ENCODE data around the gene MRPS18A. TPM values are rescaled to one million over a fixed set of nuclear protein-coding genes. Genes with fewer than 3 reads are reported as not detected.

The MRPS18A gene
- total and polyA plus RNA-seq, 2 of the 8 experiments (the other 6 are each of a cell fraction or from before 2014, with no cell fraction given) = 48.3 to 121 TPM

- no peaks in the 10 kb centered on the region for H4K20me1 ChIP-seq (replicated peaks in 1 of 2; ENCODE audit: control insufficient read depth in 1 of 2, insufficient read depth in 2 of 2, low read length in 2 of 2)
- H4K91ac ChIP-seq (replicated peaks; ENCODE audit: insufficient read length, low read length) = peak overlapping the region; percentile 94
- H3K9ac ChIP-seq (replicated peaks in 1 of 4; ENCODE audit: extremely low read depth in 1 of 4, low read depth in 3 of 4, low read length in 3 of 4) = peak overlapping the region in 3 of 4 experiments; percentile 12 to 34 (median 25); a peak in 4 of 7 replicates
- 0 out of 2 replicates have a peak overlapping the region, but pooled peaks have one; percentile 15 for H4K8ac ChIP-seq (ENCODE audit: extremely low read depth, insufficient read depth, low read length)
- peak overlapping the region; percentile 68 for H2BK20ac ChIP-seq (ENCODE audit: low read length)
- H3K23ac ChIP-seq (ENCODE audit: insufficient read length) = no peak overlapping the region
- H3K4me2 ChIP-seq (ENCODE audit: insufficient read depth in 1 of 2, low read depth in 2 of 2, low read length in 2 of 2) = peak overlapping the region; percentile 59 to 90
- H2BK120ac ChIP-seq (replicated peaks; ENCODE audit: low read depth, low read length) = peak overlapping the region; percentile 62
- peak overlapping the region; percentile 42; the same call in 1 of the 2 replicates for H2AK5ac ChIP-seq (ENCODE audit: low read depth, low read length)
- H3K23me2 ChIP-seq (ENCODE audit: low read depth, low read length) = peaks cover 7% of the 10 kb centered on the region; the same call in 1 of the 2 replicates
- H3K27me3 ChIP-seq (replicated peaks in 1 of 4; ENCODE audit: control insufficient read depth in 3 of 4, extremely low read depth in 1 of 4, insufficient read depth in 3 of 4, low read length in 3 of 4) = no peaks in the 10 kb centered on the region
- no peaks in the 10 kb centered on the region for H3K9me3 ChIP-seq (ENCODE audit: insufficient read depth in 2 of 2, low read depth in 1 of 2, low read length in 1 of 2)
- DNase-seq (ENCODE audit: low read depth in 1 of 2, low spot score in 2 of 2) = peak; percentile 90 to 91
- POLR2A ChIA-PET (ENCODE audit: partially characterized antibody) = interaction anchor here (0.6 to 3.0 kb wide), 15 partner anchors 8 to 554 kb away, joined by 3 to 17 read pairs (median 3); partner anchors contain the start of genes GTPBP2, HSP90AB1, MAD2L1BP and SLC35B2
- peak overlapping the region; percentile 2; the same call in 1 of the 2 replicates for H2AFZ ChIP-seq (ENCODE audit: low read length)
- peak overlapping the region; percentile 74 for H4K5ac ChIP-seq (ENCODE audit: insufficient read length, low read depth, low read length)
- H3K4me3 ChIP-seq (ENCODE audit: extremely low read depth in 1 of 4, insufficient read depth in 2 of 4, low read depth in 3 of 4, low read length in 4 of 4) = peak overlapping the region in 3 of 4 experiments; percentile 7 to 48 (median 18); a peak in 4 of 8 replicates
- peaks cover 24 to 38% (median 27%) of the 10 kb centered on the region in 4 experiments for H3K4me1 ChIP-seq (replicated peaks in 1 of 4; ENCODE audit: control insufficient read depth in 3 of 4, insufficient read depth in 4 of 4, low read length in 3 of 4)
- peak; percentile 57 for FAIRE-seq
- peak overlapping the region; percentile 100 for H2BK12ac ChIP-seq (ENCODE audit: low read depth, low read length)
- 24% methylated on average over 14 of the region's 15 CpGs; no CpG with 5 or more reads in 1 of the 2 experiments for WGBS, 2 experiments (ENCODE audit: extremely low coverage in 1 of 2, insufficient coverage in 1 of 2, insufficient read length in 1 of 2, insufficient replicate concordance in 2 of 2, low coverage in 1 of 2, low lambda C conversion rate in 2 of 2, missing lambda C conversion rate in 1 of 2)
- H3K56ac ChIP-seq (replicated peaks; ENCODE audit: insufficient read length, low read depth, low read length) = peak overlapping the region; percentile 33
- no peaks in the 10 kb centered on the region for H3K36me3 ChIP-seq (ENCODE audit: control insufficient read depth in 2 of 4, insufficient read depth in 4 of 4, low read length in 3 of 4)
- CTCF ChIA-PET (ENCODE audit: partially characterized antibody) = interaction anchor here (0.6 to 2.3 kb wide), 7 partner anchors 22 to 105 kb away, joined by 3 to 7 read pairs (median 5); no protein-coding TSS in a partner anchor
- no peaks in the 10 kb centered on the region for H3K79me1 ChIP-seq (ENCODE audit: low read depth, low read length)
- H3K14ac ChIP-seq (ENCODE audit: insufficient read length) = no peak overlapping the region
- peak overlapping the region; percentile 73; the same call in 1 of the 2 replicates for H3K18ac ChIP-seq (ENCODE audit: extremely low read depth, low read length)
- peak overlapping the region; percentile 89 for H2BK5ac ChIP-seq (ENCODE audit: low read depth, low read length)
- no peak overlapping the region for H3K4ac ChIP-seq (replicated peaks; ENCODE audit: insufficient read length, low read depth, low read length)
- no peaks in the 10 kb centered on the region for H3K79me2 ChIP-seq (ENCODE audit: control insufficient read depth in 1 of 2, insufficient read depth in 2 of 2, low read length in 2 of 2)
- peak overlapping the region; percentile 77; the same call in 1 of the 2 replicates for H2BK15ac ChIP-seq (ENCODE audit: low read length)
- peak overlapping the region; percentile 79 for H3K27ac ChIP-seq (ENCODE audit: low read depth, low read length)
- TF ChIP-seq ASH2L (IDR thresholded peaks at IDR 0.05; ENCODE audit: low read length) = peak; percentile 79
- TF ChIP-seq EP300 (IDR thresholded peaks at IDR 0.05; ENCODE audit: borderline replicate concordance in 1 of 2, low read depth in 2 of 2, low read length in 2 of 2) = peak in 1 of 2 experiments; percentile 84; a peak in 1 of 3 replicates
- TF ChIP-seq TAF1 (IDR thresholded peaks at IDR 0.05; ENCODE audit: low read depth, low read length) = peak; percentile 85
- no peak for TF ChIP-seq RXRA (IDR thresholded peaks at IDR 0.05; ENCODE audit: insufficient read depth, low read depth, low read length)
- no peak for TF ChIP-seq GTF2F1 (IDR thresholded peaks at IDR 0.05; ENCODE audit: borderline replicate concordance, low read depth, low read length)
- no peak for TF ChIP-seq MAFK (IDR thresholded peaks at IDR 0.05; ENCODE audit: low read depth, low read length)
- no peak for TF ChIP-seq CBX8 (IDR thresholded peaks at IDR 0.05; ENCODE audit: borderline replicate concordance, low read depth, low read length)
- TF ChIP-seq RAD21 (IDR thresholded peaks at IDR 0.05 in 1 of 2, conservative IDR thresholded peaks at IDR 0.05 in 1 of 2; ENCODE audit: low read depth in 2 of 2, low read length in 2 of 2) = peak in 1 of 2 experiments; percentile 14; a peak in 2 of 4 replicates
- TF ChIP-seq NRF1 (IDR thresholded peaks at IDR 0.05; ENCODE audit: low read depth, low read length) = no peak
- no peak for TF ChIP-seq CBX5 (IDR thresholded peaks at IDR 0.05; ENCODE audit: low read depth, low read length)
Measured at GRCh38 chr6:43702534-43703440, 15.2 kb upstream of the MRPS18A start.

Measured in H1 (cell line).